ENCODE data around the gene ABHD16A.

GRCh38 chr6:31643818-31644454, 59.2 kb downstream of the ABHD16A start:
- TF ChIP-seq POLR2A (IDR thresholded peaks at IDR 0.05): no peak
- no peak for TF ChIP-seq CTCF (IDR thresholded peaks at IDR 0.05)
